ENCODE measurements around the gene LRRC41.

LRRC41 gene

DNA sequence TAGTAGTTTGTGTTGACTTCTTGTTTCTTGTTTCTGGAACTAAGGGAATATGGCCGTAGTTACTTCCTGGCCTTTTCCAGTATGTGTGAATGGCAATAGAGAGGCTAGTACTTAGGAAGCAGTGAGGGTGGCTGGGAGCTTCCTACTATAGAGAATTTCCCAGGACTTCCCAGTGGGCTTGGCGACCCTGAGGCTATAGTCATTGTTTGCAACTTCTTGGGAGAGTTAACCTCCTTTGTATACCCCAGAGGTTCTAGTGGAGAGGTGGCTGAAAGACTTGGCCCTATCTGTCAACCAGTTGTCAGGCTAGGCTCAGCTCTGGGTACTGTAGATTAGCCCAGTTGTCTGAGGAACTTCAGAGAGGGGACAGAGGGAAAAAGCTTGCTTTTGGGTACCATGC, 40.3 kb downstream of the LRRC41 start:
- DNase-seq (ENCODE audit: low read depth), result no peak
- H3K4me3 ChIP-seq (ENCODE audit: low read length), result no peak overlapping the region
- TF ChIP-seq, protein P1, sequence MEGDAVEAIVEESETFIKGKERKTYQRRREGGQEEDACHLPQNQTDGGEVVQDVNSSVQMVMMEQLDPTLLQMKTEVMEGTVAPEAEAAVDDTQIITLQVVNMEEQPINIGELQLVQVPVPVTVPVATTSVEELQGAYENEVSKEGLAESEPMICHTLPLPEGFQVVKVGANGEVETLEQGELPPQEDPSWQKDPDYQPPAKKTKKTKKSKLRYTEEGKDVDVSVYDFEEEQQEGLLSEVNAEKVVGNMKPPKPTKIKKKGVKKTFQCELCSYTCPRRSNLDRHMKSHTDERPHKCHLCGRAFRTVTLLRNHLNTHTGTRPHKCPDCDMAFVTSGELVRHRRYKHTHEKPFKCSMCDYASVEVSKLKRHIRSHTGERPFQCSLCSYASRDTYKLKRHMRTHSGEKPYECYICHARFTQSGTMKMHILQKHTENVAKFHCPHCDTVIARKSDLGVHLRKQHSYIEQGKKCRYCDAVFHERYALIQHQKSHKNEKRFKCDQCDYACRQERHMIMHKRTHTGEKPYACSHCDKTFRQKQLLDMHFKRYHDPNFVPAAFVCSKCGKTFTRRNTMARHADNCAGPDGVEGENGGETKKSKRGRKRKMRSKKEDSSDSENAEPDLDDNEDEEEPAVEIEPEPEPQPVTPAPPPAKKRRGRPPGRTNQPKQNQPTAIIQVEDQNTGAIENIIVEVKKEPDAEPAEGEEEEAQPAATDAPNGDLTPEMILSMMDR (IDR thresholded peaks at IDR 0.05; ENCODE audit: insufficient read depth, low read depth, low read length, missing control alignments), result no peak

DNA sequence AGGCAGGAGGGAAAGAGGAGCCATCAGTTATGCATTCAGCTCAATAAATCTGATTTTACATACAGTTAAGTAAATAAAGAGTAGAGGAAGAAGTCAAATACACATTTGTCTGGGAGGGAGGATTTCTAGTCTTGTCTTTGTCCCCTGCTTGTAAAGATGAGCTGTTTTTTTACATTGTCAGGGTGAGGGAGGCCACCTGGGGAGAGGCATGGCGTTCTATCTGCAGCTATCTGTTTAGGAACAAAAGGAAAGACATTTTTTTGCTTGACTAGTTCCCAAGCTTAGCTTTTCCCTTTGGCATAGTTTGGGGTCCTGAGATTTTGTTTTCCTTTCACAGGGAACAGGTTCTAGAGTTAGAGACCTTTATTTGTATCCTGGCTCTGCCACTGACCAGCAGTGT, 40.9 kb downstream of the LRRC41 start:
- no peak overlapping the region for H3K4me3 ChIP-seq (ENCODE audit: low read length)
- TF ChIP-seq, protein P1 (IDR thresholded peaks at IDR 0.05; ENCODE audit: insufficient read depth, low read depth, low read length, missing control alignments), result no peak
- no peak for DNase-seq (ENCODE audit: low read depth)

DNA sequence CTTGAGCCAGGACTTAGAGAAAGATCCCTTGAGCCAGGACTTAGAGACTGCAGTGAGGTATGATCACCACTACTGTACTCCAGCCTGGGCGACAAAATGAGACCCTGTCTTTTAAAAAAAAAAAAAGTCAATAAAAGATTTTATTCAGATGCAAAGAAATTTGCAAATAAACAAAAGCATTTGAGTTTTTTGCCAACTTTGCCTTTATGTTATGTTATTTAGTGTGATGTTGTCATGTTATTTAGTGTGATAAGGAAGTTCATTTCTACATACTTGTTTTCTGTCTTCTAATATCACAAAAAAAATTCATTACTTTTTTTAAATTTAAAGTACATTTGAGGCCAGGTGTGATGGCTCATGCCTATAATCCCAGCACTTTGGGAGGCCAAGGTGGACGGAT, 46.9 kb downstream of the LRRC41 start:
- TF ChIP-seq, protein P1 (IDR thresholded peaks at IDR 0.05; ENCODE audit: insufficient read depth, low read depth, low read length, missing control alignments), result no peak
- no peak overlapping the region for H3K4me3 ChIP-seq (ENCODE audit: low read length)
- DNase-seq (ENCODE audit: low read depth), result no peak

DNA sequence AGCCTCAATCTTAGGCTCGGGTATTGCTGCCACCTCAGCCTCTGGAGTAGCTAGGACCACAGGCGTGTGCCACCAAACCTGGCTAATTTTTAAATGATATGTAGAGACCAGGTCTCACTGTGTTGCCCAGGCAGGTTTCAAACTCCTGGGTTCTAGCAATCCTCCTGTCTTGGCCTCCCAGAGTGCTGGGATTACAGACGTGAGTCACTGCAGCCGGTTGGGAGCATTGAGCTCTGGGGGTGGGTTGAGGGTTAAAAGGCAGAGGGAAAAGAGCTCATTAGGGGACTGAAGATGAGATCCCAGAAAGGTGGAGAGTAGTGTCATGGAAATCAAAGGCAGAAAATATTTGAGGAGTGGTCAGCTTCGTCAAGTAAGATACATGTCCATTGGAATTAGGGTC, 48.7 kb downstream of the LRRC41 start:
- TF ChIP-seq, protein P1 (IDR thresholded peaks at IDR 0.05; ENCODE audit: insufficient read depth, low read depth, low read length, missing control alignments), result no peak
- H3K4me3 ChIP-seq (ENCODE audit: low read length), result no peak overlapping the region
- no peak for DNase-seq (ENCODE audit: low read depth)

DNA sequence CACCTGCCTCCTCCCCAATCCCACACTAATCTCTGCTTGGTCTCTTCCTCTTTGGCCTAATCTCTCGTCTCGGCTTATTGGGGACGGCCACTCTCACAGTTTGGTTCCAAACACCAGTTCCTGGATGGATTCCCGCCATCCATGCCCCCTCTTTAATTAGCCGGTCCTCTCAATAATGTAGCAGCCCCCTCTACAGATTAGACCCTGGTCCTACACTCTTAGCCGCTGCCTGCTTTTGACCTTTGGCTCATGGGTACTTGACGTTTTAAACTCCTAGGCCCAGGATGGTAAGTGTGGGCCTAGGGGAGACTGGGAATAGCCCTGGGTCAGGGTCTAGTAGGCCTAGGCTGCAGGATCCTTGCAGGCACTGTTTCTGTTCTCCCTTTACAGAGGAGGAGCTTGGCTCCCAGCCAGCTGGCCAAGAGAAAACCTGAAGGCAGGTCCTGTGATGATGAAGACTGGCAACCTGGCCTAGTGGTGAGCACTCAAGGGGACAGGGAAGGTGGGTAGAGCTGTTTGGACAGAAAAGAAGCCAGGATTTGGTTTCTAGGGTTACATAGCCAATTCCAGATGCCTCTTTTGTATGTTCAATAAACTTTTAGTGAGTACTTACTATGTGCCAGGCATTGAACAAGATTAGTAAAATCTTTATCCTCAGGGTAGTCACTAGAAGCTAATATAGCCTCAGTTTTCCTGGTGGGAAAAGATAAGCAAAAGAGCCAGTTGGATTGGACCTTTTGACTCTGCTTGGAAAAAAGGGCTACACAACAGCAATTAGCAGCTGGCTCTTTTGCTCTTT, 55.1 kb downstream of the LRRC41 start:
- TF ChIP-seq, protein P1 (IDR thresholded peaks at IDR 0.05; ENCODE audit: insufficient read depth, low read depth, low read length, missing control alignments), result no peak
- H3K4me3 ChIP-seq (ENCODE audit: low read length), result peak overlapping the region; percentile 85
- DNase-seq (ENCODE audit: low read depth), result peak; percentile 48

DNA sequence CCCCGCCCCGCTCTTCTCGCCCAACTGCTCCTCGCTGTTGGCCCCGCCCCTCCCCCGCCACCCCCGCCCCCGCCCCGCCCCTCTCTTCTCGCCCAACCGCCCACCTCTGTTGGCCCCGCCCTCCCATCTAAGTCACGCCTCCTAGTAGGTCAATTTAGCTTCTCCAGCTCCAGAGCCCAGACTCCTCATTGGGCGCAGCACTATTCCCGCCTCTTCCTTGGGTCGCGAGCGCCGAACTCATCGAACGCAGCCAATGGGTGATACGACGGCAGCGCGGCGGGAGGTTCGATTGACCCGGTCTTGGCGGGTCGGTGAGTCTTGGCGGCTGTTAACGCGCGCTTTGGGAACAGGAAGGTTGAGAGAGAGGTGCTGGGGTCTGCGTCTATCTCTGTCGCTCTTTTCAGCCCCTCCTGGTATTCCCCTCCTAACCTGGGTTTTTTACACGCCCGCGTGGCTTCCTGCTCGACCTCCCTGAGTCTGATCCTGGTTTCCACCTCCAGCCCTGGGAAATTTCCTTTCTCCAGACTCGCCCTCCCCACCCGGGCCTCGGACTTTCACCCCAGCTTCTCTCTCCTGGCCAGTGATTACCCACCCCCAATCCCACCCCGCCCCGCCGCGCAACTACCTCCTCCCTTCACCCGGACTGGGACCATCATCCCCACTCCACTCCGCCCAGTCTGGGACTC, 55.8 kb downstream of the LRRC41 start, which contains the start of gene RAD54L:
TSS of gene RAD54L (plus strand) at position 328 of the 686 bp plus-strand sequence. CDS start 643 bp downstream, outside the sequence.
- peak; percentile 99 for DNase-seq (ENCODE audit: low read depth)
- TF ChIP-seq, protein P1 (IDR thresholded peaks at IDR 0.05; ENCODE audit: insufficient read depth, low read depth, low read length, missing control alignments), result no peak
- peak within 1 kb of the TSS; percentile 85 for H3K4me3 ChIP-seq (ENCODE audit: low read length)

Data from epithelial cell of esophagus (primary cell).